ENCODE data around the gene CPNE9.
A peak's percentile ranks its signal among the peaks of the same experiment; 100 is the strongest.

CPNE9 gene

GRCh38 chr3:9716801-9717555 is 13.3 kb downstream of the CPNE9 start:
- DNase-seq (ENCODE audit: low read depth, low spot score) = no peak

DNA sequence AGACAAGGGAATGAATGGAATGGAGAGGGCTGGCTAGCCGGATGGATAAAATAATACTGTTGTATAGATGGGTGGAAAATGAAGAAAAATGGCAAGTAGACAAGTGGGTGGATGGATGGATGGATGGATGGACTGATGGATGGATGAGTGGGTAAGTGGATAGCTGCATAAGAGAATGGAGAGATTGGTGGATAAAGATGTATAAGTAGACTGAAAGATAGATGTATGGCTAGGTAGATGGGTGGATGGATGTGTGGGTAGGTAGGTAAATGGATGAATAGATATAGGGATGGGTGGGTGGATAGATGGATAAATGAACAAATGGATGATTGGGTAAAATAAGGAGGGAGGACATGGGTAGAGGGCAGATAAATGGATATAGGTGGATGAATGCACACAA is 13.9 kb downstream of the CPNE9 start:
- no peak for DNase-seq (ENCODE audit: low read depth, low spot score)

DNA sequence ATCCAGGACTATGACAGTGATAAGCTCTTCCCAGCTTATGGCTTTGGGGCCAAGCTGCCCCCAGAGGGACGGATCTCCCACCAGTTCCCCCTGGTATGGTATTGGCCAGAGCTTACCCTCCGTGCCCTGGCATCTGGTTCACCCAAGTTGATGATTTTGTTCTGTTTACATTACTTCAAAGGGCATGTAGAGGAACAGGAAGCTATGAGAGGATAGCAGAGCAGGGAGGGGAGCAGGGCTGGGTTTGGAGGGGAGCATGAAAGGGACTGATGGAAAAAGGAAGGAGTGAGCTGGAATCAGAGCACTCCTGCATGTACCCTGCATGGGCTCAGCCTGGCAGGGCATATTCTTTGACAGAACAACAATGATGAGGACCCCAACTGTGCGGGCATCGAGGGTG is 14.5 kb downstream of the CPNE9 start:
- DNase-seq (ENCODE audit: low read depth, low spot score) = no peak

DNA sequence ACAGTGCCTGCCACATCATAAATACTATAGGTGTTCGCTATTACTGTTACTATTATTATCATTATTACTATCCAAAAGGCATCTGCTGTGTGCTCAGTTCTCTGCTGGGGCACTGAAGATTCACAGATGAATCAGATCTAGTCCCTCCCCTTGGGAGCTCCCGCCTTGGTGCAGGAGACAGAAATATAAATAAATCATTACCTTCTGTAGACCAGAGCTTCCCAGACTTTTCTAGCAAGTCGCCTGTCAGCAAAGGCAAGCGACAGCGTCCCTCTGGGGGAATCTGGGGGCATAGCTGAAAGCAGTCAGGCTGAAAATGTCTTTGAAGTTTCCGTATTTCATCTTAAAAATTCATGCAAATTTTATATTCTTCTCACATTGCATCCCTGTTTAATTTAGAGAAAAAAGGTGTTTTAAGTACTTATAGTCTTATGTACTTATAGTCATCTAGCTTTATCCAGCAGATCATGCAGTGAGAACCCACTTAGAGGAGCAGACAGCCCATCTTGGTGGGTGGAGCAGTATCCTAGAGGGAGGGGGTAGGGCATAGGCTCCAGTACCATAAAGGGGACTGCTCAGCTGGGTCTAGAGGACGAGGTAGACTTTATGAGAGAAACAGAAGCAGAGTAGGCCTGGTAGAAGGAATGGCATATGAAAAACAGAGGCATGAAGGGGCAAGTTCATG is 17.5 kb downstream of the CPNE9 start:
- DNase-seq (ENCODE audit: low read depth, low spot score) = no peak

GRCh38 chr3:9721700-9722060 is 18.0 kb downstream of the CPNE9 start:
- no peak for DNase-seq (ENCODE audit: low read depth, low spot score)

DNA sequence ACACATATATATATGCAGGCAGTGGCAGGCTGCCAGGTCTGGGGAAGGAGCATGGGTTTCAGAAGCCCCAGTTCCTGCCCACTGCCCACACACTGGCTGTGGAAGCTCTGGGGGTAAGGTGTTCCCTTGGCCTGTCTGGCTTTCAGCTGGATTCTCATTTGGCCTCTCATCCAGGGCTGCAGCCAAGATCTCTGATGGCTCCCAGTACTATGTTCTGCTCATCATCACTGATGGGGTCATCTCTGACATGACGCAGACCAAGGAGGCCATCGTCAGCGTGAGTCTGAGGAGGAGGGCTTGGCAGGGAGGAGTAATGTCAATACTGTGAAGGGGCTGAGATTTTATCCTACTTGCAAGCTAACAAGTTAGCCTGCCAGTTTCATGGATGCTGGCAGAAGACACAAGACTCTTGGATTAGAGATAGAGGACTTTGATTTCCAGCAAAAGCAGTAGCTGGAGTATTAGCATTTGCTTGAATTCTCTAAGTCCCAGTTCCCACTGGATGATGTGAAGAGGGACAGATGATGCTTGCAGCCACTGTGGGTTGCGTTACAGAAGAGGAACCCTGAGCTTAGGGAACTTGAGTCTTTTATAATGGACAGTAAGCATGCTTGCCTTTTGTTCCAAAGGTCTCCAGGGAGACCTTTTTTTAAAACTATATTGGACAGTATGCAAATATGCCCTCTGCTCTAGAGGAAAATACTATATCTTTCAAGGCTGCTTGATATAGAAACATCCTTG is 22.3 kb downstream of the CPNE9 start:
- DNase-seq (ENCODE audit: low read depth, low spot score) = no peak

DNA sequence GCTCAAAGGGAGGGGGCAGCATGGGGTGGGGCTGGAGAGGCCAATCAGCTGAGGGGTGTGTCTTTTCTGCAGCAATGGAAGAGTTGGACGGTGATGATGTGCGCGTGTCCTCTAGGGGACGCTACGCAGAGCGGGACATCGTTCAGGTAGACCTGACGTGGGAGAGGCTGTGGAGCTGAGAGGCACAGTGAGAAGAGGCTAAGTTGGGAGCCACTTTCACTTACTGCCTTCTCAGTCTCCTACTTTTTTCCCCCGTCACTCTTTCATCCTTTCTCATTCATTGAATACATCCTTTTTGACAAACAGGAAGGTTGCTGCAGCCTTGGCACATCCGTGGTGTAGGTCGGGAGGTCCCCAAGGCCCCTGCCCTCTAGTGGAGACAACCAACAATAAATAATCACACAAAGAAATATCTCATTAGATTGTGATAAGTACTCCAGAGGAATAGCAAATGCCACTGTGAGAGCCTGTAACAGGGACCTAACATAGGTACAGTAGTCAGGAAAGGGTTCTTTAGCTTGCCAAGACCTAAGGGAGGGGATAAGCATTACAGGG is 23.5 kb downstream of the CPNE9 start:
- DNase-seq (ENCODE audit: low read depth, low spot score) = no peak

DNA sequence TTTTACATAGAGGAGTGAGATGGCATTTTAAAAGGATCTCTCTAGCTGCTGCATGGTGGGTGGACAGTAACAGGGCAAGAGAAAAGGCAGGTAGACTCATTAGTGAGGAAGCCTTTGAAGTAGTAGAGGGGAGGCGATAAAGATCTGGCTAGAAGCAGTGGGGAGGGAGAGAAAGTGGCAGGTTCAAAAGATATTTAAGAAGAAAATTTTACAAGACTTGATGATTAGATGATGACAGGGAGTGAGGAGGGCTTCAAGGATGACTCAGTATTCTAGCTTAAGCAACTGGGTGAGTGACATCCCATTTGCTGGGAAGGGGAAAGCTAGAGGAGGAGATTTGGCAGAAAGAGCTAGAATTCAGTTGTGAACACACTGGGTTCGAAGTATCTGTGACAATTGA is 24.1 kb downstream of the CPNE9 start:
- DNase-seq (ENCODE audit: low read depth, low spot score) = no peak

- DNase-seq (ENCODE audit: low read depth, low spot score) = no peak
These were observed 25.8 kb downstream of the CPNE9 start for GRCh38 chr3:9729419-9729818.

- DNase-seq (ENCODE audit: low read depth, low spot score) = no peak
These were observed 27.1 kb downstream of the CPNE9 start for GRCh38 chr3:9730657-9731205.

- peak; percentile 100 for DNase-seq (ENCODE audit: low read depth, low spot score)
These were observed 27.8 kb downstream of the CPNE9 start, which contains the start of gene BRPF1 for GRCh38 chr3:9731206-9732079. BRPF1 (plus strand) TSS chr3:9731735; CDS start chr3:9734141, 2,406 bp downstream.

- no peak for DNase-seq (ENCODE audit: low read depth, low spot score)
These were observed 28.6 kb downstream of the CPNE9 start for GRCh38 chr3:9732080-9732739.

DNA sequence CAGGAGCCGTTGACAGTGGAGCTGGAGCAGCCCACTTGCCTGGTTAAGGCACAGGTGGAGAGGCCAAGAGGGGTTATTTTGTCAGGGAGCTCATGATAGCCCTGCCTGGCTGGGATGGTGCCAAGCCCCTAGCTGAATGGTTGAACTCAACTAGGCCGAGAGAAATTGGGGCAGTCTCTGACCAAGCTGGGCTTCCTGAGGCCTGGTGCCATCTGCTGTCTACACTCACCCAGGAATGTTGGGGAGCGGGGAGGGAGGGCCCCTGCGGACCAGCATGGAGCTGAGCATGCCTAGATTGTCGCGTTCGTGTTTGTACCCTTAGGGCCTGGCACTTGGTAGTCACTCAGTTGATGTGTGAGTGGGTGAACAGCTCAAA is 29.1 kb downstream of the CPNE9 start:
- DNase-seq (ENCODE audit: low read depth, low spot score) = no peak

DNA sequence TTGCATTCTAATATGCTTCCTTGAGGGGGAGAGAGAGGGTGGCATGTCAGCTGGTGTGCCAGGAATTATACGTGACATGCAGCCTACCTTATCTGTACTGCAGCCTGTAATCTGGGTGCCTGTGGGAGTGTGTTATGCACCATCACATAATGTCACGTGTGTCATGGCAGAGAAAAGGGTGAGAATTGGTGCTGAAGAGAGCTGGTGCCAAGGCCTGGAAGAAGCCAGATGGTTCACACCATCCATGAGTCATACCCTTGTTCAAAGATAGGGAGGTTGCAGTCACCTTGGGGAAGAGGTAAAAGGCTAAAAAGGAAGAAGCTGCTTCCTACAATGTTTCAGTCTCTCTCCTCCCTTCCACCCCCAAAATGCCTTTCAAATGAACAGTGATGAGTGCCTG is 33.2 kb downstream of the CPNE9 start:
- DNase-seq (ENCODE audit: low read depth, low spot score) = no peak

GRCh38 chr3:9739181-9739580 is 35.5 kb downstream of the CPNE9 start:
- DNase-seq (ENCODE audit: low read depth, low spot score) = no peak

GRCh38 chr3:9742560-9742959 is 38.9 kb downstream of the CPNE9 start:
- DNase-seq (ENCODE audit: low read depth, low spot score) = no peak

- DNase-seq (ENCODE audit: low read depth, low spot score) = no peak
These were observed 39.9 kb downstream of the CPNE9 start for GRCh38 chr3:9743548-9743947.

GRCh38 chr3:9744162-9744561 is 40.5 kb downstream of the CPNE9 start:
- no peak for DNase-seq (ENCODE audit: low read depth, low spot score)

DNA sequence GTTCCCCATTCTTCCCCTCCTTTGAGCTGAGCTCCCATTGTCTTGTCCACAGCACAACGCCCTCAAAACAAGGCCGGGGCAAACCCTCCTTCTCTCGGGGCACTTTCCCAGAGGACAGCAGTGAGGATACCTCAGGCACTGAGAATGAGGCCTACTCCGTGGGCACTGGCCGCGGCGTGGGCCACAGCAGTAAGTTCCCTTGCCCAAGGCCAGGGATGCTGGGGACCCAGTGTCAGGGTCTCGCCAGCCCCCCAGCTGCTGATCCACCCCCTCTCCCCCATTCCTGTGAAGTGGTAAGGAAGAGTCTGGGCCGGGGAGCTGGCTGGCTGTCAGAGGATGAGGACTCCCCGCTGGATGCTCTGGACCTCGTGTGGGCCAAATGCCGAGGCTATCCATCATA is 41.9 kb downstream of the CPNE9 start:
- DNase-seq (ENCODE audit: low read depth, low spot score) = no peak

GRCh38 chr3:9746330-9746729 is 42.7 kb downstream of the CPNE9 start:
- DNase-seq (ENCODE audit: low read depth, low spot score) = no peak

- DNase-seq (ENCODE audit: low read depth, low spot score) = no peak
These were observed 43.6 kb downstream of the CPNE9 start for GRCh38 chr3:9747267-9747666.
